Central memory CD4-positive, alpha-beta T cell (primary cell): ENCODE results near the gene COL21A1.

Experiments used
- DNase-seq: peaks from one replicate; pipeline ENCODE4 v3.0.0; 2022

The COL21A1 gene

GRCh38 chr6:56244528-56245253 is 2.7 kb downstream of the COL21A1 start:
- no peak for DNase-seq

DNA sequence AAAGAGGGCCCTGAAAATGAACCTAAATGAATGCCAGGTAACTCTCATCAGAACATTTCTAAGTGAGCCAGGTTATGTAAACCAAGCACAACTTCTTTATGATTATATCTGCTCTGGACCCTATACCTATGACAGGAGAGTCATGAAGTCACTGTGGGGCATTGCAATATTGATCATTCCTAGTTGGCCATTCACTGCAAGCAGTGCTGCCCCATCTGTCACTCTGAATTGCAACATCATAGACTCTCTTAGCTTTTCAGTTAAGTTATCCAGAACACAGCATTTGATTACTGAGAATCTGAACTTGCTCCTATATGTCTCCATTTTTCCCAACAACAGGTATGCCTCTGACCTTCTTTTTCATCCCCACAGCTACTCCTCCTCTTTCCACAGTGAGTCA is 3.3 kb downstream of the COL21A1 start:
- no peak for DNase-seq

DNA sequence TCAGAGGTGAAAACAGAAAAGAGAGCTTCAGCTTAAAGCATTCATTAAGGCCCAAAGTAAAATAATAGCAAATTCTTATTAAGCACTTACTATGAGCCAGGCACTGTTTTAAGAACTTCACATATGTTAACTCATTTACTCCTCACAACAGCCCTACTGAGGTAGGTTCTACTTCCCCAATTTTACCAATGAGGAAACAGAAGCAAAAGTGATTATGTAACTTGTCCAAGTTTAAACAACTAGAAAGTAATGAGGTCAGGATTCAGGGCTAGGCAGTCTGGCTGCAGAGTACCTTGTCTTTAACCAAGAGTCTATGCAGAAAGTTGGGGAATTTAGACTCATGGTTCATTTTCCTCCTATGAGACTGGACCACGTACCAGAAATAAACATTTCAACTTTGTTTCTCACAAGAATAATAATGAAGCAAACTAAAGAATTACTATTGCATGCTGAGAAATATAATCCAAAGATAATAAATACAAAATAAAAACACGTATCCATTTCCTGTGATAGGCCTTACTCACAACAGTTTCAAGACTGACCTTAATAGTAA is 3.8 kb downstream of the COL21A1 start:
- DNase-seq: no peak

- no peak for DNase-seq
Measured at GRCh38 chr6:56242346-56242745, 5.0 kb downstream of the COL21A1 start.

DNA sequence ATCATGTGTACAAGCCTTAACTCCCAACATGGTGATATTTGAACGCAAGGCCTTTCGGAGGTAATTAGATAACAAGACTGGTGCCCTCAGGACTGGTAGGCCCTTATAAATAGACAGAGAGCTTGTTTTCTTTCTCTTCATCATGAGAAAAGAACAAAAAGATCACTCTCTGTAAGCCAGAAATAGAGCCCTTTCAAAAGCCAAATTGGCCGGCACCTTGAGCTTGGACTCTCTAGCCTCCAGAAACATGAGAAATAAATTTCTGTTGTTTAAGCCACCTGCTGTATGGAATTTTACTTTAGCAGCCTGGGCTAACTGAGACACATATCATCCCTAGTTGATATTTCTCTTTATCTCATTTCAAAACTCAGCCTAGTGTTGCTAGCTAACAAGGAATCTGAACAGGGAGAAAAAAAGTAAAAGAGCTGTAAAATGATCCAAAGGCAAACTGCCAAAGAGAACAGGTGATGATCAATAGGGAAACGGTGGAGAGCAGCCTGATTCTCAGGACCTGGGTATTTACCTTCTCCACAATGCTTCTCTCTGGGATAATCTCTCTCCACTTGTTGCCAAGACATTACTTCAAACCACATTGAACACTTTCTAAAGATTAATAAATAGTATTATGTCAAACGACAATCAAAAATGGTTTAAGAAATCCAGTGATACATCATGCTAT is 6.1 kb downstream of the COL21A1 start:
- DNase-seq: no peak

DNA sequence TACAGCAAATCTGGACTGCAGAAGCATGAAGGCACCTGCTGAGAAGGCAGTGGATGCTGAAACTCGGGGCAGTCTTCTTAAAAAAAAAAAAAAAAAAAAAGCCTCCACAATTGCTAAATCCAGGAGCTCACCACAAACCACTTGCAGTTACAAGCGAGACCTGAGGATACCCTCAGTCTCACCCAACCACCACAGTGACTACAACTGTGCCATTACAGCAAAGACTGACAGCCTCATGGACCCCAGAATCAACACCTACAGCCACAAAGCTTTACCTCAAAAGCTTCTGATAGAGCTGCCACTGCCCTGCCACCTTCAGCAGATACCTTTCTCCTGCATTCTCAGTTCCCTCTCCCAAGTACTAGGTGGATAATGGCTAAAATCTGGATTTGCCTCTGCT is 9.0 kb downstream of the COL21A1 start:
- no peak for DNase-seq

DNA sequence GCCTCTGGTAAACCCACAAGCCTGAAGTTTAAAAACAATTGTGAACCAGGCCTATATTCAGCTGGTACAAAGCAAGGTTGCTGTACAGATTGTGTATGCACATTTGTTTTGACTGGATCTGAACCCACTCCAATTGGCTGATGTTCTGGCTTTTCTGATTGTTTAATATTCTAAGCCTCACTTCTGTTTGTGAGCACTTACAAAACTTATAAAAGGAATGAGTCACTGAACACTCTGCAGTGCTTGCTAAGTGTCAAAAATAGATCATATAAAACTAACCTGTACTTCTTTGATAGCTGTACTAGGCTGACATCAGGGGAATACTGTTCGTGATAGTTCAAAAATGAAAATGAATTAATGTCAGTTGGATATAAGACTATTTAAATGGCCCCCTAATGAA is 12.1 kb downstream of the COL21A1 start:
- DNase-seq: no peak

DNA sequence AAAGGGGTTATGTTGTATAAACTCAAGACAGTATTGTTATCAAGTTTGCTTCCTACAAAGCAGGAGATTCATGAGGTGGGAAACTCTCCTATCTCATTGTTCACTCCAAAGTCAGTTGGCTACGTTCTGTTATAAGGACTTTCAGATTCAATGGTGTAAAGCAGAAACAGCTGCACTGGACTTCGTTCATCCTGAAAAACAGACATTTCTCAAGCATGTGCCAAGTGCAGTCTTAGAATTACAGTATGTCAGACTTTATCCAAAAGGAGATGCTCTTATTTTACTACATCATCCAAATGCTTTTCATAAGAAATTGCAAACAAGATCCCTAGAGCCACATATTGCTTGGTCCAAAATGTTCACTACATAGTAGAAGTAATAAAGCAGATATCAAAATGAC is 14.9 kb downstream of the COL21A1 start:
- no peak for DNase-seq

GRCh38 chr6:56231827-56232226 is 15.6 kb downstream of the COL21A1 start:
- DNase-seq: no peak

DNA sequence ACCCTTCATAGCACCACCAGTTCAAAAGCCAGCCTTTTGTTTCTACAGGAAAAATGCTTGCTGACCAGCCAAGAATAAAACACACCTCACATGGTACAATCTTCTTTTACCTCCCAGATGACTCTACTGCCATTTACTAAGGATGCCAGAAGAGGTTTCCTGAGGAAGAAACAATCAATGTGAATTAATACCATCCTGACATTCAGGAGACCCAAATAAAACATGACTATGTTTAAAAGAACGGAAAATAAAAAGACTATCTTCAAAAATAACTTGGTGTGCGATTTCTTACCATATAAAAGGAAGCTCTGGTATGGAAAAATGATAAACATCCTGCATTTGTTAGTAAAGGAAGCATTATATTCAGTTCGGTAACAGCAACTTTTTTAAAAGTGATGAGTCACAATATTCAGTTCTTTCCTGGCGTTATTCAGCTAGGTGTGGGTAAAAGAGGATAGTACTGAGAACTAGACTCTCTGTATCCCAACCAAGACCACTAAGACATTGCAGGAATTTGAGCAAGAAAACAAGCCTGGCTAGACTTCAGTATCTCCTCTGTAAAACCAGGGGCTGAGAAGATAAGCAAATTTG is 16.3 kb downstream of the COL21A1 start:
- no peak for DNase-seq

- no peak for DNase-seq
Measured at GRCh38 chr6:56227071-56227879, 20.1 kb downstream of the COL21A1 start.

- no peak for DNase-seq
Measured at GRCh38 chr6:56223995-56224394, 23.4 kb downstream of the COL21A1 start.

GRCh38 chr6:56222499-56222898 is 24.9 kb downstream of the COL21A1 start:
- DNase-seq: no peak

- no peak for DNase-seq
Measured at GRCh38 chr6:56220078-56220477, 27.3 kb downstream of the COL21A1 start.

DNA sequence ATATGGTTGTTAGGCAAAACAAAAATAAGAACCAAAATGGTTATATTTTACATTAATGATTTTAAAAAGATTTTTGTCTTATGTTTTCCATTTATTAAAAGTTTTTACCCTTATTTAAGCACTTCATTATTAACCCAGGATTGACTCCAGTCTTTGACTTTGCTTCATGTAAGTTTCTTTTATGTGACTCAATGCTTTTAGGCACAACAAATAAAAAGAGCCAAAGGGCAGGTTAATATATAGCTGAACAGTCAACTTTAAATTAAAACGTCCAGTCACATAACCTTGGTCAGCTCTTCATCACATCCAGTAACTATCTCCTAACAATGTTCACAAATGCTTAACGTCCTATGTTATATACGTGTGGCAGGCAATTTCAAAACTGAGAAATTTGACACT is 32.7 kb downstream of the COL21A1 start:
- no peak for DNase-seq

- DNase-seq: no peak
Measured at GRCh38 chr6:56214041-56214702, 33.2 kb downstream of the COL21A1 start.

DNA sequence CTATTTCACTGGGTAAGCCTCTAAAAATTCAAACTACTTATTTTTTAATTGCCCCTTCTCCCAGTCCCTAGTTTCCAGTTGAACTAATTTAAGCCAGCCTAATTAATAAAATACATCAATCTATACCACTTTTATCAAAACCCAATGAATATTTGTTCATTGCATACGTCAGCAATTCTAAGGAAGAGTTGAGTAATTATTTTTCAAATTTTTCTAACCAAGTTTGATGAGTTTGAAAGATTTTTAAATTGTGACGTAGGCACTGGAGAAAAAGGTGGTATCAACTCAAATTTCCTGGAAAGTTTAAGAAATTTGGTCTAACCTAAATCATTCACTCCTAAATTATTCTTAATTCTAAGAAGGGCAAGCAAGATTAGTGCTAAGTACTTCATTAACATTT is 35.7 kb downstream of the COL21A1 start:
- DNase-seq: no peak

GRCh38 chr6:56204134-56204533 is 43.2 kb downstream of the COL21A1 start:
- no peak for DNase-seq

- DNase-seq: no peak
Measured at GRCh38 chr6:56199956-56200355, 47.4 kb downstream of the COL21A1 start.

GRCh38 chr6:56193846-56194245 is 53.5 kb downstream of the COL21A1 start:
- DNase-seq: no peak

- no peak for DNase-seq
Measured at GRCh38 chr6:56188429-56188828, 59.0 kb downstream of the COL21A1 start.

- no peak for DNase-seq
Measured at GRCh38 chr6:56187686-56188085, 59.7 kb downstream of the COL21A1 start.

DNA sequence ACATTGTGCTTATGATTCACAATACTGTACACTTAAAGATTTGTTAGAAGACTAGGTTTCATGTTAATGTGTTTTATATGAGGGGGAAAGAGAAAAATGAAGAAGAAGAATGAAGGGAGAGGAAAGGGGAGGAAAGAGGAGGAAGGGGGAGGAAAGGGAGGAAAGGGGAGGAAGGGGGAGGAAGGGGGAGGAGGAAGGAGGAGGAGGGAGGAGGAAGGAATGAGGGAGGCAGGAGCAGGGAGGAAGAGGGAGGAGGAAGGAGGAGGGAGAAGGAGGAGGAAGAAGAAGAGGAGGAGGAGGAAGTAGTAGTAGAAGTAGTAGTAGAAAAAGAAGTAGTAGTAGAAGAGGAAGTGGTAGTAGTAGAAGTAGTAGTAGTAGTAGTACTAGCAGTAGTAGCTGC is 70.6 kb downstream of the COL21A1 start:
- DNase-seq: no peak
